Measurements from ENCODE around the gene CMTM6.
"Not testable (repeated sequence)": the region's sequence is repeated elsewhere in the genome, so short reads cannot be mapped to it uniquely, and the experiment has no call there.

CMTM6 gene

GRCh38 chr3:32471246-32471645 is 31.4 kb downstream of the CMTM6 start:
- no peak overlapping the region for H3K27ac ChIP-seq
- peaks cover 0 to 31% (median 8%) of the 10 kb centered on the region in 4 donors for H3K4me1 ChIP-seq
- peaks cover 0 to 6% (median 0%) of the 10 kb centered on the region in 3 donors for H3K36me3 ChIP-seq
- H3K9me3 ChIP-seq: no peaks in the 10 kb centered on the region
- H3K27me3 ChIP-seq: no peaks in the 10 kb centered on the region
- DNase-seq: no peak
- intact Hi-C loops (cut with DNase I; ENCODE audit: low total_unique reads): no loop called here
- no peak overlapping the region for H3K4me3 ChIP-seq
- no peak for TF ChIP-seq CTCF (IDR thresholded peaks at IDR 0.05)

- DNase-seq: no peak
- intact Hi-C loops (cut with DNase I; ENCODE audit: low total_unique reads): no loop called here
- Histone ChIP-seq H3K27me3 (no peaks in the 10 kb centered on the region), H3K36me3 (peaks cover 0 to 6% (median 0%) of the 10 kb centered on the region in 3 donors), H3K27ac (no peak overlapping the region), H3K9me3 (no peaks in the 10 kb centered on the region), H3K4me1 (peaks cover 0 to 31% (median 8%) of the 10 kb centered on the region in 4 donors), H3K4me3 (no peak overlapping the region)
- TF ChIP-seq CTCF (IDR thresholded peaks at IDR 0.05): no peak
These were observed 32.3 kb downstream of the CMTM6 start for GRCh38 chr3:32470362-32470761.

- intact Hi-C loops (cut with DNase I; ENCODE audit: low total_unique reads): loop anchor here (5.0 to 10.0 kb wide), 2 partner anchors 172 to 295 kb away; no protein-coding TSS in a partner anchor
- no peak for DNase-seq
These were observed 33.3 kb downstream of the CMTM6 start for GRCh38 chr3:32469151-32469874.

GRCh38 chr3:32467333-32468070 is 35.1 kb downstream of the CMTM6 start:
- H3K9me3 ChIP-seq: no peaks in the 10 kb centered on the region
- TF ChIP-seq CTCF (IDR thresholded peaks at IDR 0.05): peak; percentile 92 to 99
- H3K4me3 ChIP-seq: peak overlapping the region; percentile 40 to 47
- H3K27me3 ChIP-seq: no peaks in the 10 kb centered on the region
- H3K27ac ChIP-seq: no peak overlapping the region
- peak; percentile 53 to 77 for DNase-seq
- peaks cover 0 to 31% (median 8%) of the 10 kb centered on the region in 4 donors for H3K4me1 ChIP-seq
- intact Hi-C loops (cut with DNase I; ENCODE audit: low total_unique reads): loop anchor here (2.0 to 10.0 kb wide), 3 partner anchors 91 to 293 kb away; no protein-coding TSS in a partner anchor
- no peaks in the 10 kb centered on the region for H3K36me3 ChIP-seq

More at GRCh38 chr3:32469151-32469874, 33.3 kb downstream of the CMTM6 start:
- no peaks in the 10 kb centered on the region for H3K27me3 ChIP-seq
- no peak for TF ChIP-seq CTCF (IDR thresholded peaks at IDR 0.05)
- peaks cover 0 to 6% (median 0%) of the 10 kb centered on the region in 3 donors for H3K36me3 ChIP-seq
- H3K27ac ChIP-seq: no peak overlapping the region
- H3K4me1 ChIP-seq: peaks cover 0 to 31% (median 8%) of the 10 kb centered on the region in 4 donors
- no peak overlapping the region for H3K4me3 ChIP-seq
- H3K9me3 ChIP-seq: no peaks in the 10 kb centered on the region

GRCh38 chr3:32466808-32467207 is 35.8 kb downstream of the CMTM6 start:
- not testable (repeated sequence) for H3K27me3 ChIP-seq, H3K4me3 ChIP-seq, H3K36me3 ChIP-seq, DNase-seq, H3K9me3 ChIP-seq, H3K27ac ChIP-seq
- intact Hi-C loops (cut with DNase I; ENCODE audit: low total_unique reads): loop anchor here (2.0 to 10.0 kb wide), 3 partner anchors 90 to 292 kb away; no protein-coding TSS in a partner anchor
- peaks cover 0 to 31% (median 8%) of the 10 kb centered on the region in 4 donors for H3K4me1 ChIP-seq

- intact Hi-C loops (cut with DNase I; ENCODE audit: low total_unique reads): loop anchor here (5.0 to 10.0 kb wide), 2 partner anchors 167 to 290 kb away; no protein-coding TSS in a partner anchor
These were observed 37.9 kb downstream of the CMTM6 start for GRCh38 chr3:32464726-32465125.

GRCh38 chr3:32463415-32463814 is 39.2 kb downstream of the CMTM6 start:
- intact Hi-C loops (cut with DNase I; ENCODE audit: low total_unique reads): loop anchor here (10.0 kb wide), 1 partner anchor 289 kb away; no protein-coding TSS in a partner anchor
- H3K4me3 ChIP-seq, H3K36me3 ChIP-seq, H3K27me3 ChIP-seq, DNase-seq, H3K27ac ChIP-seq, H3K9me3 ChIP-seq: not testable (repeated sequence)
- peaks cover 0 to 12% (median 2%) of the 10 kb centered on the region in 4 donors for H3K4me1 ChIP-seq

More at GRCh38 chr3:32464726-32465125, 37.9 kb downstream of the CMTM6 start:
- not testable (repeated sequence) for H3K9me3 ChIP-seq, H3K4me3 ChIP-seq, H3K27ac ChIP-seq, H3K36me3 ChIP-seq, DNase-seq, H3K27me3 ChIP-seq
- peaks cover 0 to 22% (median 5%) of the 10 kb centered on the region in 4 donors for H3K4me1 ChIP-seq

- not testable (repeated sequence) for H3K27ac ChIP-seq, H3K36me3 ChIP-seq, DNase-seq, H3K27me3 ChIP-seq, H3K4me1 ChIP-seq, H3K9me3 ChIP-seq, H3K4me3 ChIP-seq
- intact Hi-C loops (cut with DNase I; ENCODE audit: low total_unique reads): loop anchor here (10.0 kb wide), 1 partner anchor 288 kb away; no protein-coding TSS in a partner anchor
These were observed 40.3 kb downstream of the CMTM6 start for GRCh38 chr3:32462191-32462986.
